NB4 (cell line): ENCODE results near the gene RASA2.

Experiments used
- DNase-seq: peaks from one replicate; pipeline ENCODE4 v3.0.0; 2010; ENCODE audit warnings: low read depth
- H3K4me3 ChIP-seq: one replicate; pipeline ENCODE4 v1.5.1; 2011; ENCODE audit warnings: mild to moderate bottlenecking, low read depth, low read length, moderate library complexity
- CTCF ChIP-seq: IDR thresholded peaks from one replicate; pipeline ENCODE4 v1.5.1; 2012; ENCODE audit warnings: low read depth, low read length
- MAX ChIP-seq: IDR thresholded peaks from 2 replicates; pipeline ENCODE4 v1.6.1; 2011; ENCODE audit warnings: low read depth, low read length
- MYC ChIP-seq: IDR thresholded peaks from 2 replicates; pipeline ENCODE4 v1.6.1; 2011; ENCODE audit warnings: low read depth, low read length
- POLR2A ChIP-seq: IDR thresholded peaks from 2 replicates; pipeline ENCODE4 v1.6.1; 2011; ENCODE audit warnings: mild to moderate bottlenecking; ENCODE audit not compliant: insufficient read length; ENCODE audit errors: extremely low read depth

Gene RASA2

DNA sequence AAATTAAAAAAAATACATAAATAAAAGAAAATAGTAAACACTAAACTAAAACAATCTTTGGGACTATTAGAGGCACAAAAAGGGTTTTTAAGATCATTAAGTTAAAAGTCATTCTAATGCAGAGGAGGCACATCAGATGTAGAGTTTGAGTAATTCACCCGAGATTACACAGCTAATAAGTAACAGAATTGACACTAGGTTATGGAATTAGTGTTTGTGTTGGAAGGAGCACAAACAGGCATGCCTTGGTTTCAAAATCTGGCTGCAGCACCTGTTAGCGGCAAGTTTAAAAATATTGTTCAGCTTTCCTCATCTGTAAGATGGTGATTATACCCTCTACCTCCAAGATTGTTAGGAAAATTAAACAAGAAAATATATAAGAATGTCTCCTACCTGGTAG lies 39.0 kb downstream of the RASA2 start:
- TF ChIP-seq MYC (no peak), CTCF (no peak), MAX (no peak), POLR2A (no peak)
- DNase-seq = no peak
- H3K4me3 ChIP-seq = no peak overlapping the region

- no peak for DNase-seq
- no peak overlapping the region for H3K4me3 ChIP-seq
- no peak for TF ChIP-seq POLR2A
- TF ChIP-seq CTCF = no peak
- no peak for TF ChIP-seq MYC
- TF ChIP-seq MAX = no peak
These were observed 39.9 kb downstream of the RASA2 start for GRCh38 chr3:141526709-141527108.

DNA sequence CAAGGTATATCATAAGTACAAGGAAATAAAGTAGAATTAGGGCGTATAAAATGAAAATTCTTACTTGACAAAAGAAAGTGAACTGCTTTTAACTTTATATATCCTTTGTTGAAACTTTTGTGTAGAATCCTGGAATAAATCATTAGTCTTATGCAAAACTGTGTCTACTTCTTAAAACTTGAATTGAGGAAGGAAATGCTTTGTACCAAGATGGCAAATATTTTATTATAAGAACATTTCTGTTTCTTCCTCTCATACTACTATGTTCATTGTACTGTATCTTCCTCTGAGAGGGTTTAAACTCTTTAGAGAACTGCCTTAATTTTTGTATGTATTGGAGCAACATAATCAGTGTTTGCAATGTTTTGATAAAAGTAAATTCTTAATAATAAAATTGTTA lies 42.0 kb downstream of the RASA2 start:
- no peak for DNase-seq
- TF ChIP-seq CTCF (no peak), POLR2A (no peak), MYC (no peak), MAX (no peak)
- H3K4me3 ChIP-seq = no peak overlapping the region

- no peak for TF ChIP-seq MAX
- no peak for TF ChIP-seq POLR2A
- no peak for TF ChIP-seq CTCF
- TF ChIP-seq MYC = no peak
- H3K4me3 ChIP-seq = no peak overlapping the region
- DNase-seq = no peak
These were observed 42.4 kb downstream of the RASA2 start for GRCh38 chr3:141529256-141529655.

DNA sequence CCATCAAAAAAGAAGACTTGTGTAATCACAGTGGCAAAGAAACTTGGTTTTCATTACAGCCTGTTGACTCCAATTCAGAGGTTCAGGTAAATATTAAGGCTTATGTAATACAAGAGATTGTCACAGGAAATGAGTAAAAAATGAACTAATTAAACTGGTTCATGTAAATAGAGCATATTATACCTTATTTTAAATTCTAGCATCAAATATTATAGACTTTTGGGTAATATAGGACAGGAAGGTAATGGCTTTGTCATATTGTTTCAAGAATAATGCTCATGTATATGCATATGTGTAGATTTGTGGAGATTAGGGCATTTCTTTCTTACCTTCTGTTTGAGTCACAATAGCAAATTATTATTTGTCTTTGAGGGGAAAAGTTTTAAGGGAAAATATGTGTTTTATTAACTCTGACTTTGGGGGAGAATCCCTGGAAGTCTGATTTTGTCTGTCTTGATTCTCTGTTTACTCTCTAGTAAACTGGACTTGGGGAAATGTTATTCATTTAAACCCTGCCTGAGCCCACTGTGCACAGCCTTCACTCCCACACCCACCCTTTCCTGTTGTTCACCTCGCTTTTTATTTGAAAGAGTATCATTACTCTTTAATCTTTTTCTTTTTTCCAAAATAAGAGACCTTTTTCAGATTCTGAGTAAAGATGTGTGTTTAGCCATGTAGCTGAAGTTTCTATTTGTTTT lies 43.0 kb downstream of the RASA2 start:
- peak overlapping the region; percentile 18 for H3K4me3 ChIP-seq
- TF ChIP-seq MAX = no peak
- TF ChIP-seq CTCF = no peak
- no peak for TF ChIP-seq MYC
- TF ChIP-seq POLR2A = no peak
- DNase-seq = peak; percentile 62

GRCh38 chr3:141530415-141530768 lies 43.6 kb downstream of the RASA2 start:
- peak overlapping the region; percentile 18 for H3K4me3 ChIP-seq
- DNase-seq = peak; percentile 83
- no peak for TF ChIP-seq MAX
